NCI-H524 treated with DMSO at 0.1 percent for 48 hours (cell line): Measurements from ENCODE around the gene FBXL17.
"Not testable (repeated sequence)": the region's sequence is repeated elsewhere in the genome, so short reads cannot be mapped to it uniquely, and the experiment has no call there.

Source experiments
- DNase-seq: peaks from one replicate; lab custom pipeline; 2025; lab: John Stamatoyannopoulos, UW

The FBXL17 gene

GRCh38 chr5:108249095-108249784 lies 132.7 kb downstream of the FBXL17 start:
- no peak for DNase-seq

GRCh38 chr5:108238936-108239887 lies 142.7 kb downstream of the FBXL17 start:
- DNase-seq, result no peak

GRCh38 chr5:108238461-108238860 lies 143.4 kb downstream of the FBXL17 start:
- DNase-seq, result no peak

GRCh38 chr5:108233617-108234155 lies 148.2 kb downstream of the FBXL17 start:
- DNase-seq, result no peak

GRCh38 chr5:108232805-108233204 lies 149.1 kb downstream of the FBXL17 start:
- DNase-seq, result no peak

- DNase-seq, result no peak
Observed at GRCh38 chr5:108222011-108222410, 159.9 kb downstream of the FBXL17 start.

GRCh38 chr5:108220834-108221233 lies 161.1 kb downstream of the FBXL17 start:
- no peak for DNase-seq

- DNase-seq, result no peak
Observed at GRCh38 chr5:108216890-108217289, 165.0 kb downstream of the FBXL17 start.

GRCh38 chr5:108214857-108215256 lies 167.0 kb downstream of the FBXL17 start:
- no peak for DNase-seq

- DNase-seq, result no peak
Observed at GRCh38 chr5:108212775-108213346, 169.0 kb downstream of the FBXL17 start.

GRCh38 chr5:108206707-108207106 lies 175.2 kb downstream of the FBXL17 start:
- DNase-seq, result no peak

- DNase-seq, result no peak
Observed at GRCh38 chr5:108201721-108202120, 180.2 kb downstream of the FBXL17 start.

- DNase-seq, result peak; percentile 2
Observed at GRCh38 chr5:108196276-108196675, 185.6 kb downstream of the FBXL17 start.

GRCh38 chr5:108193021-108193795 lies 188.7 kb downstream of the FBXL17 start:
- DNase-seq, result peak; percentile 61

- DNase-seq, result no peak
Observed at GRCh38 chr5:108184940-108185339, 197.0 kb downstream of the FBXL17 start.

GRCh38 chr5:108181975-108182374 lies 199.9 kb downstream of the FBXL17 start:
- no peak for DNase-seq

- DNase-seq, result no peak
Observed at GRCh38 chr5:108174286-108174685, 207.6 kb downstream of the FBXL17 start.

GRCh38 chr5:108171759-108172158 lies 210.1 kb downstream of the FBXL17 start:
- DNase-seq, result no peak

- DNase-seq, result no peak
Observed at GRCh38 chr5:108168915-108169314, 213.0 kb downstream of the FBXL17 start.

GRCh38 chr5:108167174-108167573 lies 214.7 kb downstream of the FBXL17 start:
- DNase-seq, result no peak

- DNase-seq, result no peak
Observed at GRCh38 chr5:108164574-108164973, 217.3 kb downstream of the FBXL17 start.

- not testable (repeated sequence) for DNase-seq
Observed at GRCh38 chr5:108152854-108153253, 229.0 kb downstream of the FBXL17 start.
